ENCODE results near the gene FREM2. TPM values are rescaled to one million over a fixed set of nuclear protein-coding genes. Genes with fewer than 3 reads are reported as not detected.

FREM2 gene
- polyA plus RNA-seq, 2 of the 4 experiments (the other 2 are of a cell fraction) = not detected

GRCh38 chr13:38879278-38879677 is 192.4 kb downstream of the FREM2 start:
- Histone ChIP-seq H3K9me3 (no peaks in the 10 kb centered on the region), H3K4me1 (no peaks in the 10 kb centered on the region), H3K4me3 (no peak overlapping the region), H3K4me2 (no peak overlapping the region), H3K27ac (no peak overlapping the region)
- ATAC-seq (no peak), FAIRE-seq (no peak), DNase-seq (ENCODE audit: low read depth in 1 of 2, low spot score in 1 of 2) (no peak)
- ChIA-PET CTCF (no interaction called here), POLR2A (no interaction called here)
- WGBS (ENCODE audit: missing lambda C conversion rate) = 66% methylated on average over 3 of the region's 3 CpGs
- TF ChIP-seq EHMT2 (IDR thresholded peaks at IDR 0.05; ENCODE audit: low read depth) = no peak
- no peak for TF ChIP-seq HDAC2 (IDR thresholded peaks at IDR 0.05)
- no peak for TF ChIP-seq ZFP36 (IDR thresholded peaks at IDR 0.05; ENCODE audit: borderline replicate concordance, partially characterized antibody)
- no peak for TF ChIP-seq POLR2A (IDR thresholded peaks at IDR 0.05; ENCODE audit: low read length)

- no peak for TF ChIP-seq ZSCAN20 (CRISPR knock-in tag; IDR thresholded peaks at IDR 0.05)
- no peak for TF ChIP-seq POLR2AphosphoS2 (conservative IDR thresholded peaks at IDR 0.05; ENCODE audit: low read length)
- TF ChIP-seq POLR2A (IDR thresholded peaks at IDR 0.05; ENCODE audit: low read length) = no peak
- TF ChIP-seq CEBPB (IDR thresholded peaks at IDR 0.05) = no peak
- TF ChIP-seq HOXA7 (CRISPR knock-in tag; IDR thresholded peaks at IDR 0.05) = no peak
- no peak for TF ChIP-seq TFCP2L1 (CRISPR knock-in tag; IDR thresholded peaks at IDR 0.05)
- TF ChIP-seq KDM1A (IDR thresholded peaks at IDR 0.05; ENCODE audit: low read depth) = no peak
- no peak for TF ChIP-seq HOXB13 (CRISPR knock-in tag; IDR thresholded peaks at IDR 0.05; ENCODE audit: low read depth)
- no peak for TF ChIP-seq MAZ (IDR thresholded peaks at IDR 0.05; ENCODE audit: borderline replicate concordance, low read depth, low read length)
- TF ChIP-seq ZFP36 (IDR thresholded peaks at IDR 0.05; ENCODE audit: borderline replicate concordance, partially characterized antibody) = no peak
- TF ChIP-seq MAFK (IDR thresholded peaks at IDR 0.05; ENCODE audit: partially characterized antibody) = no peak
- H3K4me3 ChIP-seq = no peak overlapping the region
- H3K9me3 ChIP-seq = no peaks in the 10 kb centered on the region
- CTCF ChIA-PET = no interaction called here
- FAIRE-seq (no peak), ATAC-seq (no peak), DNase-seq (ENCODE audit: low read depth in 1 of 2, low spot score in 1 of 2) (no peak)
- POLR2A ChIA-PET = no interaction called here
- no peak overlapping the region for H3K4me2 ChIP-seq
- H3K4me1 ChIP-seq = no peaks in the 10 kb centered on the region
- no peak overlapping the region for H3K27ac ChIP-seq
Measured at GRCh38 chr13:38879786-38880185, 192.9 kb downstream of the FREM2 start.

- Histone ChIP-seq H3K4me3 (no peak overlapping the region), H3K27ac (no peak overlapping the region), H3K4me2 (no peak overlapping the region), H3K9me3 (no peaks in the 10 kb centered on the region), H3K4me1 (no peaks in the 10 kb centered on the region)
- DNase-seq (ENCODE audit: low read depth in 1 of 2, low spot score in 1 of 2) = no peak
- 8% methylated on average over 3 of the region's 5 CpGs for WGBS (ENCODE audit: missing lambda C conversion rate)
- no peak for TF ChIP-seq E2F6 (IDR thresholded peaks at IDR 0.05; ENCODE audit: borderline replicate concordance, low read depth)
- TF ChIP-seq GATA3 (IDR thresholded peaks at IDR 0.05; ENCODE audit: borderline replicate concordance) = no peak
- no peak for TF ChIP-seq CBX2 (IDR thresholded peaks at IDR 0.05; ENCODE audit: borderline replicate concordance, low read depth)
- TF ChIP-seq HDAC2 (IDR thresholded peaks at IDR 0.05) = no peak
- no peak for TF ChIP-seq ESRRA (IDR thresholded peaks at IDR 0.05; ENCODE audit: borderline replicate concordance, low read length)
- no peak for TF ChIP-seq HMGXB4 (CRISPR knock-in tag; IDR thresholded peaks at IDR 0.05; ENCODE audit: borderline replicate concordance)
- no peak for TF ChIP-seq ZSCAN20 (CRISPR knock-in tag; IDR thresholded peaks at IDR 0.05)
- TF ChIP-seq CHD4 (IDR thresholded peaks at IDR 0.05; ENCODE audit: borderline replicate concordance) = no peak
- TF ChIP-seq USF2 (IDR thresholded peaks at IDR 0.05) = no peak
- no peak for TF ChIP-seq NR3C1 (IDR thresholded peaks at IDR 0.05)
- TF ChIP-seq HES2 (IDR thresholded peaks at IDR 0.05) = no peak
- TF ChIP-seq MAZ (IDR thresholded peaks at IDR 0.05; ENCODE audit: borderline replicate concordance, low read depth, low read length) = no peak
- TF ChIP-seq SREBF2 (IDR thresholded peaks at IDR 0.05) = no peak
- no peak for TF ChIP-seq RAD21 (conservative IDR thresholded peaks at IDR 0.05 in 1 of 2, IDR thresholded peaks at IDR 0.05 in 1 of 2)
- no peak for TF ChIP-seq BHLHE40 (IDR thresholded peaks at IDR 0.05; ENCODE audit: low read depth, low read length)
- TF ChIP-seq EHF (CRISPR knock-in tag; IDR thresholded peaks at IDR 0.05) = no peak
- TF ChIP-seq ELK1 (IDR thresholded peaks at IDR 0.05; ENCODE audit: low read depth, low read length) = no peak
- no peak for TF ChIP-seq MAFK (IDR thresholded peaks at IDR 0.05; ENCODE audit: partially characterized antibody)
- TF ChIP-seq EHMT2 (IDR thresholded peaks at IDR 0.05; ENCODE audit: low read depth) = no peak
- ATAC-seq = no peak
- POLR2A ChIA-PET = no interaction called here
- no peak for FAIRE-seq
- CTCF ChIA-PET = no interaction called here
Measured at GRCh38 chr13:38880397-38880796, 193.5 kb downstream of the FREM2 start.
